Cardiac muscle cell (in vitro differentiated cells and primary cell): Measurements from ENCODE around the gene MAP3K19. TPM values are rescaled to one million over a fixed set of nuclear protein-coding genes. Genes with fewer than 3 reads are reported as not detected.
"Not testable (repeated sequence)": the region's sequence is repeated elsewhere in the genome, so short reads cannot be mapped to it uniquely, and the experiment has no call there.

ENCODE experiments used
- DNase-seq, 2 donors: peaks; one replicate each; pipeline versions ENCODE4 v3.0.0 to v3.0.0-alpha.2; 2010 to 2017; ENCODE audit warnings: low read depth in 1 of 2, low spot score in 1 of 2
- H3K27ac ChIP-seq: fragments of 200-600 bp; sonication (generic); 2 replicates; pipeline ENCODE4 v1.5.1; 2016
- H3K27me3 ChIP-seq: fragments of 200-600 bp; sonication (generic); 2 replicates; pipeline ENCODE4 v1.6.0; 2016; ENCODE audit warnings: control low read depth
- H3K36me3 ChIP-seq: fragments of 200-600 bp; sonication (generic); 2 replicates; pipeline ENCODE4 v1.5.1; 2016; ENCODE audit warnings: control low read depth
- H3K4me1 ChIP-seq: fragments of 200-600 bp; sonication (generic); 2 replicates; pipeline ENCODE4 v1.8.1; 2017; ENCODE audit warnings: low read depth, mild to moderate bottlenecking, mixed run types
- H3K4me3 ChIP-seq: fragments of 200-600 bp; sonication (generic); 2 replicates; pipeline ENCODE4 v1.5.1; 2016; ENCODE audit warnings: mild to moderate bottlenecking
- H3K9me3 ChIP-seq: fragments of 200-600 bp; sonication (generic); 2 replicates; pipeline ENCODE4 v1.5.1; 2017; ENCODE audit warnings: low read depth, mild to moderate bottlenecking, control low read depth
- CTCF ChIP-seq: IDR thresholded peaks from 2 replicates; pipeline ENCODE4 v1.5.1; 2012; ENCODE audit warnings: low read depth, mild to moderate bottlenecking, low read length
- polyA plus RNA-seq: library from polyadenylated mRNA; unstranded; fragments of >200 nt; fragmentation: Nextera tagmentation; extraction: Ambion mirVana; gene quantifications from 2 replicates; pipeline ENCODE4 v1.2.1, GENCODE V29; 2016
- total RNA-seq: library from RNA; depleted of rRNA; stranded (reverse); fragments of >200 nt; gene quantifications from 2 replicates; pipeline ENCODE4 v1.2.3, GENCODE V29; 2016

MAP3K19 gene
- total and polyA plus RNA-seq, 2 experiments from 2014 or later, result not detected

GRCh38 chr2:134980639-134981038, 66.6 kb downstream of the MAP3K19 start:
- Histone ChIP-seq H3K27me3 (no peaks in the 10 kb centered on the region), H3K27ac (no peak overlapping the region), H3K4me3 (no peak overlapping the region), H3K9me3 (no peaks in the 10 kb centered on the region), H3K36me3 (no peaks in the 10 kb centered on the region), H3K4me1 (peaks cover 10% of the 10 kb centered on the region)
- DNase-seq, result no peak
- TF ChIP-seq CTCF, result no peak

GRCh38 chr2:134979221-134979620, 68.0 kb downstream of the MAP3K19 start:
- Histone ChIP-seq H3K27me3 (no peaks in the 10 kb centered on the region), H3K27ac (no peak overlapping the region), H3K4me3 (no peak overlapping the region), H3K36me3 (no peaks in the 10 kb centered on the region), H3K9me3 (no peaks in the 10 kb centered on the region), H3K4me1 (peaks cover 10% of the 10 kb centered on the region)
- TF ChIP-seq CTCF, result no peak
- DNase-seq, result no peak

GRCh38 chr2:134977104-134977503, 70.1 kb downstream of the MAP3K19 start:
- H3K27ac ChIP-seq, H3K36me3 ChIP-seq, H3K27me3 ChIP-seq, H3K4me1 ChIP-seq, H3K9me3 ChIP-seq, H3K4me3 ChIP-seq, DNase-seq: not testable (repeated sequence)

GRCh38 chr2:134976074-134976702, 71.1 kb downstream of the MAP3K19 start:
- Histone ChIP-seq H3K27ac (peak overlapping the region; percentile 40), H3K4me3 (no peak overlapping the region), H3K27me3 (no peaks in the 10 kb centered on the region), H3K36me3 (no peaks in the 10 kb centered on the region), H3K4me1 (peaks cover 10% of the 10 kb centered on the region), H3K9me3 (no peaks in the 10 kb centered on the region)
- DNase-seq, result peak in 1 of 2 donors; percentile 9
- TF ChIP-seq CTCF, result no peak

- no peak overlapping the region for H3K4me3 ChIP-seq
- DNase-seq, result no peak
- no peak for TF ChIP-seq CTCF
- no peak overlapping the region for H3K27ac ChIP-seq
- no peaks in the 10 kb centered on the region for H3K9me3 ChIP-seq
- H3K4me1 ChIP-seq, result peaks cover 10% of the 10 kb centered on the region
- no peaks in the 10 kb centered on the region for H3K27me3 ChIP-seq
- H3K36me3 ChIP-seq, result no peaks in the 10 kb centered on the region
These were observed 71.8 kb downstream of the MAP3K19 start for GRCh38 chr2:134975281-134976009.
